ENCODE measurements around the gene ORC3. TPM values are rescaled to one million over a fixed set of nuclear protein-coding genes. Genes with fewer than 3 reads are reported as not detected.

The ORC3 gene
- total RNA-seq, 3 donors from 2014 or later = 22.6 to 32.6 (median 26.6) TPM

DNA sequence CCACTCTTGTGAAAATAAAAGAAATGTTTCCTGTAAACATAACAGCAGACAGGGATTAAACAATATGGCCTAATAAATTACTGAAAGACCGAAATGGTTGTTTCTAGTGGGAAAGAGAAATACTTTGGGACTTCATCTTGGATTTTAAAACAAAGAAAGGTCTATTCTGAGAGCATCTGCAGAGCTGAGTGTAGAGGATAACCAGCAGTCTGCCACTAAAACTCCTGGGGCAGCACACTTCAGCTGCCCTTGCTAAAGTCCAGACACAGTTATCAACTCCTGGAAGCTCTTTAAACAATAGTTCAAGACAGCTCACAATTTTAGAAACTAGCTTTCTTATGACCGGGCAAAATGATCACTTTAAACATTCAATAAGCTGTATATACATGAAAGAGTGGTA, 73.5 kb downstream of the ORC3 start:
- Histone ChIP-seq H3K4me3 (no peak overlapping the region), H3K4me1 (no peaks in the 10 kb centered on the region), H3K9me3 (no peaks in the 10 kb centered on the region), H3K27me3 (no peaks in the 10 kb centered on the region), H3K27ac (no peak overlapping the region), H3K36me3 (no peaks in the 10 kb centered on the region)
- intact Hi-C loops (cut with DNase I; ENCODE audit: low total_unique reads) = no loop called here
- no peak for DNase-seq (ENCODE audit: low spot score in 2 of 2)
- TF ChIP-seq POLR2AphosphoS5 (IDR thresholded peaks at IDR 0.05) (no peak), POLR2A (IDR thresholded peaks at IDR 0.05) (no peak)
- TF ChIP-seq, protein P1, sequence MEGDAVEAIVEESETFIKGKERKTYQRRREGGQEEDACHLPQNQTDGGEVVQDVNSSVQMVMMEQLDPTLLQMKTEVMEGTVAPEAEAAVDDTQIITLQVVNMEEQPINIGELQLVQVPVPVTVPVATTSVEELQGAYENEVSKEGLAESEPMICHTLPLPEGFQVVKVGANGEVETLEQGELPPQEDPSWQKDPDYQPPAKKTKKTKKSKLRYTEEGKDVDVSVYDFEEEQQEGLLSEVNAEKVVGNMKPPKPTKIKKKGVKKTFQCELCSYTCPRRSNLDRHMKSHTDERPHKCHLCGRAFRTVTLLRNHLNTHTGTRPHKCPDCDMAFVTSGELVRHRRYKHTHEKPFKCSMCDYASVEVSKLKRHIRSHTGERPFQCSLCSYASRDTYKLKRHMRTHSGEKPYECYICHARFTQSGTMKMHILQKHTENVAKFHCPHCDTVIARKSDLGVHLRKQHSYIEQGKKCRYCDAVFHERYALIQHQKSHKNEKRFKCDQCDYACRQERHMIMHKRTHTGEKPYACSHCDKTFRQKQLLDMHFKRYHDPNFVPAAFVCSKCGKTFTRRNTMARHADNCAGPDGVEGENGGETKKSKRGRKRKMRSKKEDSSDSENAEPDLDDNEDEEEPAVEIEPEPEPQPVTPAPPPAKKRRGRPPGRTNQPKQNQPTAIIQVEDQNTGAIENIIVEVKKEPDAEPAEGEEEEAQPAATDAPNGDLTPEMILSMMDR (IDR thresholded peaks at IDR 0.05) = no peak

DNA sequence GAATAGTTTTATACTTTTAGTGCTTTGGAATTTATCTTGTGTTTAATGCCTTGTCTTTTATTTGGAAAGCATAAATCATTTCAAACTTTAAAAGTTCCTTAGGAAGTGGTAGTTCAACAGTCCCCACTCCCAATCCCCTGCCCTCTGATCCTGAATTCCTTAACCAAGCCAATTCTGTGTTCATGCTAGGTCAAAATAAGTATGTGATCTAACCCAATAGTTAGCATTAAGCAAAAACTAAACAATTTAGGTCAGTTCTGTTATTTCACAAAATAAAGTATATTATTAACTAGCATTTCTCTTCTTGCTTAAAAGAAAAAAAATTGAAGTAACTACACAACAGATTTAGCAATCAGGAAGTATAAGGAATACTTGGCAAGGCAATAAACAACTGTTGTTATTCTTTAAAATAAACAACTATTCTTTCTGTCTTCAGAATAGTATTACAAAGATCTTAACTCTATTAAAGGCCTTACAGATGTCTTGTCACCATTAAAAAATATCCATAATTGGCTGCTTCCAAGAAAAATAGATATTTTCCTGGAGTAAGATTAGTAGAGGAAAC, 75.1 kb downstream of the ORC3 start:
- Histone ChIP-seq H3K4me1 (no peaks in the 10 kb centered on the region), H3K9me3 (no peaks in the 10 kb centered on the region), H3K27me3 (no peaks in the 10 kb centered on the region), H3K27ac (no peak overlapping the region), H3K4me3 (no peak overlapping the region), H3K36me3 (no peaks in the 10 kb centered on the region)
- TF ChIP-seq, protein P1 (IDR thresholded peaks at IDR 0.05) = no peak
- DNase-seq (ENCODE audit: low spot score in 2 of 2) = no peak
- intact Hi-C loops (cut with DNase I; ENCODE audit: low total_unique reads) = no loop called here

DNA sequence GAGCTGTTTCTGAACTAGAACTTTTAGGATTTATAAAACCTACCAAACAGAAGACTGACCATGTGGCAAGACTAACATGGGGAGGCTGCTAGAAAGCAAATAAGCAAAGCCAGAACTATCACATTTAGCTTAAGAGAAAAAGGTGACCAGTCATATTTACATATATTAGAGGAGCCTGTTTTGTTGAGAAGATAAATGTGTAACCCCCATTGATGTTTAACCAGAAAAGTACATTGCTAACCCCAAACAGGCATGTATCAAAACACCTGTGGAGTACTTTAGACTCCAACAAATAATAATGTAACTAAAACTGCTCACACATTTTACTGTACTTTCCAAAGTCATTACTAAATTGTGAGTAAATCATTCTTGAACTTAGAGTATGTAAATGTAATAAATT, 77.1 kb downstream of the ORC3 start:
- H3K9me3 ChIP-seq = no peaks in the 10 kb centered on the region
- H3K27me3 ChIP-seq = no peaks in the 10 kb centered on the region
- no peak overlapping the region for H3K27ac ChIP-seq
- no peaks in the 10 kb centered on the region for H3K4me1 ChIP-seq
- TF ChIP-seq POLR2AphosphoS5 (IDR thresholded peaks at IDR 0.05) = no peak
- TF ChIP-seq, protein P1 (IDR thresholded peaks at IDR 0.05) = no peak
- DNase-seq (ENCODE audit: low spot score in 2 of 2) = no peak
- no peaks in the 10 kb centered on the region for H3K36me3 ChIP-seq
- H3K4me3 ChIP-seq = no peak overlapping the region
- intact Hi-C loops (cut with DNase I; ENCODE audit: low total_unique reads) = no loop called here

DNA sequence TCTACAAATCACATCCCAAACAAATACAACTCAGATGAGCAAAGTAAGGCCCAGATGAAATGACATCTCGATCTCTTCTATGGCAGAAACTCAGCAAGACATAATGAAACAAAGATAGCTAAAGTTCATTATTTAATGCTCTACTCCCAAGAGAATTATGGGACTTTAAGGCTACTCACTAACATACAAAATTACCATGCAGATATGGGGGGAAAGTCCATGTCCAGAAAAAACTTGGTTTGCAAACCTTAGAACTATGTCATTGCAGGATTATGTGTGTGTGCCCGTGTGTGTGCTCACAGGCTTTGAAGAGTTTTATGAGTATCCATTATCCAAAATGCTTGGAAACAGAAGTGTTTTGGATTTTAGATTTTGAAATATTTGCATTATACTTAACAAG, 78.1 kb downstream of the ORC3 start:
- no peak overlapping the region for H3K4me3 ChIP-seq
- no peaks in the 10 kb centered on the region for H3K4me1 ChIP-seq
- no peak for DNase-seq (ENCODE audit: low spot score in 2 of 2)
- H3K27ac ChIP-seq = no peak overlapping the region
- H3K36me3 ChIP-seq = no peaks in the 10 kb centered on the region
- no peaks in the 10 kb centered on the region for H3K27me3 ChIP-seq
- H3K9me3 ChIP-seq = no peaks in the 10 kb centered on the region
- intact Hi-C loops (cut with DNase I; ENCODE audit: low total_unique reads) = no loop called here
- TF ChIP-seq, protein P1 (IDR thresholded peaks at IDR 0.05) = no peak

DNA sequence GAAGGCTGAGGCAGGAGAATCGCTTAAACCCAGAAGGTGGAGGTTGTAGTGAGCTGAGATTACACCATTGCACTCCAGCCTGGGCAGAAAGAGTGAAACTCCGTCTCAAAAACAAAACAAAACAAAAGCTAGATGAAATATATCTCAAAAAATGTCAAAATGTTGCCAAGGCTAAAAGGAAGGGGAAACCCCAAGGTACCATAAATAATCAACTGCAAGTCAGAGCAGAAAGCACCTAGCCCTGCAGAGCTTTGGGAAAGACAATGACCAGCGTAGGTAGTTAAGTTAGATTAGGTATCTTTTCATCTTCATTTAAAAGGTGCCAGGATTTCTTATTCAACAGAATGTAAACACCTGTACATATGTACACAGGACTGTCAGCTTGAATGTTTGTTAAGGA, 79.1 kb downstream of the ORC3 start:
- Histone ChIP-seq H3K9me3 (no peaks in the 10 kb centered on the region), H3K4me3 (no peak overlapping the region), H3K27me3 (no peaks in the 10 kb centered on the region), H3K36me3 (no peaks in the 10 kb centered on the region), H3K27ac (no peak overlapping the region), H3K4me1 (no peaks in the 10 kb centered on the region)
- TF ChIP-seq, protein P1 (IDR thresholded peaks at IDR 0.05) = no peak
- TF ChIP-seq POLR2AphosphoS5 (IDR thresholded peaks at IDR 0.05) = no peak
- intact Hi-C loops (cut with DNase I; ENCODE audit: low total_unique reads) = no loop called here
- DNase-seq (ENCODE audit: low spot score in 2 of 2) = no peak
